OCI-LY3 (cell line): Measurements from ENCODE around the gene KLHL29.

Experiments used
- H2AFZ ChIP-seq: fragments of 200-600, 300-600 bp; shearing (Covaris generic); 2 replicates; pipeline ENCODE4 v1.6.0; 2014; ENCODE audit warnings: antibody characterized with exemption, low read depth, low read length
- H3K27ac ChIP-seq: fragments of 200-600, 300-600 bp; sonication (generic); 2 replicates; pipeline ENCODE4 v1.5.1; 2014; ENCODE audit warnings: mild to moderate bottlenecking, low read length, moderate library complexity, mixed read lengths
- H3K27me3 ChIP-seq: fragments of 200-600, 300-600 bp; sonication (generic); 2 replicates; pipeline ENCODE4 v1.6.1; 2014; ENCODE audit warnings: low read depth, low read length, mixed read lengths
- H3K36me3 ChIP-seq: fragments of 200-600, 300-600 bp; sonication (generic); replicated peaks from 2 replicates; pipeline ENCODE3; 2014; ENCODE audit warnings: low read depth, low read length, mixed read lengths
- H3K4me1 ChIP-seq: fragments of 300-600, 200-600 bp; sonication (generic); 2 replicates; pipeline ENCODE4 v1.6.1; 2014; ENCODE audit warnings: low read length, mixed read lengths
- H3K4me2 ChIP-seq: fragments of 200-600, 300-600 bp; sonication (generic); 2 replicates; pipeline ENCODE4 v1.6.1; 2014; ENCODE audit warnings: low read length, mixed read lengths
- H3K4me3 ChIP-seq: fragments of 300-600, 200-600 bp; sonication (generic); 2 replicates; pipeline ENCODE4 v1.5.1; 2014; ENCODE audit warnings: antibody characterized with exemption, mild to moderate bottlenecking, low read length, moderate library complexity
- H3K79me2 ChIP-seq: fragments of 300-600, 200-600 bp; shearing (Covaris generic); 2 replicates; pipeline ENCODE4 v1.6.1; 2014; ENCODE audit warnings: mild to moderate bottlenecking, low read length, mixed read lengths
- H3K9ac ChIP-seq: fragments of 300-600, 200-600 bp; shearing (Covaris generic); 2 replicates; pipeline ENCODE4 v1.6.0; 2014; ENCODE audit warnings: mild to moderate bottlenecking, low read length, moderate library complexity
- H3K9me3 ChIP-seq: fragments of 200-600, 300-600 bp; shearing (Covaris generic); 2 replicates; pipeline ENCODE4 v1.6.1; 2014; ENCODE audit warnings: low read length, mixed read lengths; ENCODE audit not compliant: insufficient read depth
- H4K20me1 ChIP-seq: fragments of 200-600, 300-600 bp; sonication (generic); 2 replicates; pipeline ENCODE4 v1.6.1; 2016; ENCODE audit warnings: low read length, mixed read lengths; ENCODE audit not compliant: insufficient read depth
- EZH2phosphoT487 ChIP-seq: fragments of 200-600 bp; shearing (Covaris generic); IDR thresholded peaks from 2 replicates; pipeline ENCODE4 v1.6.1; 2018; ENCODE audit warnings: antibody characterized with exemption, mixed run types, low read depth
- TF ChIP-seq, protein P1 (sequence below): fragments of 200-600, 300-600 bp; sonication (generic); IDR thresholded peaks from 2 replicates; pipeline ENCODE4 v1.5.1; 2014; ENCODE audit warnings: antibody characterized with exemption, low read length, low read depth

KLHL29 gene

DNA sequence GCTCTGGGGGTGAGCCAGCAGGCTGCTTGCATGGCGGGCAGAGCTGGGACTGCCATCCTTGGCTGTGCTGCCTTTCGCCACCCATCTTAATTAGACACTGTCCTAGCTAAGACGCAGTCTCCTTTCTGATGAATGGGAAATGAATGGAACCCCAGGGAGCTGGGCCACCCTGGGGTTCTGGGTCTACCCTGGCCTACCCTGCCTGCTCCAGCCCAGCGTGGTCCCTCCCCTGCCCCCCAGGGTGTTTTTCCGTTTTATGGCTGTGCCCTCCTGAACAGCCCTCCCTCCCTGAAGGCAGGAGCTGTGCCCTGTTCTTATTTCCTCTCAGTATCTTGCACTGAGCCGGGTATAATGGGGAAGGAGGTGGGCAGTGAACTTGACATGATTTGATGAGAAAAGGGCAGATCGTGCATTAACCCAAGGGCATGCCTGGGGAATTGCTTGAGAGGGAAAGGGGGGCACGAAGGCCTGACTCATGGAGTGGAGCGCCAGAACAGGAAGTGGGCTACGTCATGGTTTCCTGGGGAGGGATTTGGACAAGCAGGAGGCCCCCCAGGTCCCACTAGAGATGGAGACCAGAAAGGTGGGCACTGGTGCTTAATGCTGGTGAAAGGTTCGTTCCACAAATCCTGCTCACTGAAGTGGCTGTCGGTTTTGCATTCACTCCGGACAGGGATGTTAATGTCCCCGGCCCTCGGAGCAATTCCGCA is 165.0 kb downstream of the KLHL29 start:
- H3K27me3 ChIP-seq: no peaks in the 10 kb centered on the region
- no peaks in the 10 kb centered on the region for H3K36me3 ChIP-seq
- no peak overlapping the region for H2AFZ ChIP-seq
- no peaks in the 10 kb centered on the region for H3K4me1 ChIP-seq
- no peaks in the 10 kb centered on the region for H4K20me1 ChIP-seq
- H3K9me3 ChIP-seq: no peaks in the 10 kb centered on the region
- no peak overlapping the region for H3K9ac ChIP-seq
- no peak for TF ChIP-seq EZH2phosphoT487
- TF ChIP-seq, protein P1, sequence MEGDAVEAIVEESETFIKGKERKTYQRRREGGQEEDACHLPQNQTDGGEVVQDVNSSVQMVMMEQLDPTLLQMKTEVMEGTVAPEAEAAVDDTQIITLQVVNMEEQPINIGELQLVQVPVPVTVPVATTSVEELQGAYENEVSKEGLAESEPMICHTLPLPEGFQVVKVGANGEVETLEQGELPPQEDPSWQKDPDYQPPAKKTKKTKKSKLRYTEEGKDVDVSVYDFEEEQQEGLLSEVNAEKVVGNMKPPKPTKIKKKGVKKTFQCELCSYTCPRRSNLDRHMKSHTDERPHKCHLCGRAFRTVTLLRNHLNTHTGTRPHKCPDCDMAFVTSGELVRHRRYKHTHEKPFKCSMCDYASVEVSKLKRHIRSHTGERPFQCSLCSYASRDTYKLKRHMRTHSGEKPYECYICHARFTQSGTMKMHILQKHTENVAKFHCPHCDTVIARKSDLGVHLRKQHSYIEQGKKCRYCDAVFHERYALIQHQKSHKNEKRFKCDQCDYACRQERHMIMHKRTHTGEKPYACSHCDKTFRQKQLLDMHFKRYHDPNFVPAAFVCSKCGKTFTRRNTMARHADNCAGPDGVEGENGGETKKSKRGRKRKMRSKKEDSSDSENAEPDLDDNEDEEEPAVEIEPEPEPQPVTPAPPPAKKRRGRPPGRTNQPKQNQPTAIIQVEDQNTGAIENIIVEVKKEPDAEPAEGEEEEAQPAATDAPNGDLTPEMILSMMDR: no peak
- H3K4me2 ChIP-seq: no peak overlapping the region
- H3K4me3 ChIP-seq: no peak overlapping the region
- H3K27ac ChIP-seq: no peak overlapping the region
- no peaks in the 10 kb centered on the region for H3K79me2 ChIP-seq

DNA sequence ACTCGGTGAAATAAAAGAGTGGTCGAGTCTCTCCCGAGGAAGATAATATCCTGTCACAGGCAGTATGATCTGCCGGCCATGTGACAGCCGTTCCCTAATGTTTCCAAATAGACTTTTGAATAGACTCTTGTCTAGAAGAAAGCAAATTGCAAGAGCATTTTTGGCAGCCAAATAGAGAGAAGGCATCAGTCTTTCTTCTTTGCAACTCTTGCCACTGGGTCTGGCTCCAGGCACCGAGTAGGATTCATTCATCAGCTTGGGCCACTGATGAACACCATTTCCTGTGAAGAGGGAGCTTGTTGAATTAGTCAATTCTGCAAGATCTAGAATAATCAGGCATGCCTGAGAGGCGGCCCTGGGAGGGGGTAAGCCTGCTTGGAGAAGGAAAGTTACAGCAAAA is 165.6 kb downstream of the KLHL29 start:
- no peak overlapping the region for H3K9ac ChIP-seq
- TF ChIP-seq, protein P1: no peak
- no peak for TF ChIP-seq EZH2phosphoT487
- no peaks in the 10 kb centered on the region for H3K27me3 ChIP-seq
- H4K20me1 ChIP-seq: no peaks in the 10 kb centered on the region
- no peak overlapping the region for H2AFZ ChIP-seq
- H3K4me2 ChIP-seq: no peak overlapping the region
- no peaks in the 10 kb centered on the region for H3K79me2 ChIP-seq
- H3K27ac ChIP-seq: no peak overlapping the region
- no peak overlapping the region for H3K4me3 ChIP-seq
- H3K9me3 ChIP-seq: no peaks in the 10 kb centered on the region
- no peaks in the 10 kb centered on the region for H3K4me1 ChIP-seq
- no peaks in the 10 kb centered on the region for H3K36me3 ChIP-seq

DNA sequence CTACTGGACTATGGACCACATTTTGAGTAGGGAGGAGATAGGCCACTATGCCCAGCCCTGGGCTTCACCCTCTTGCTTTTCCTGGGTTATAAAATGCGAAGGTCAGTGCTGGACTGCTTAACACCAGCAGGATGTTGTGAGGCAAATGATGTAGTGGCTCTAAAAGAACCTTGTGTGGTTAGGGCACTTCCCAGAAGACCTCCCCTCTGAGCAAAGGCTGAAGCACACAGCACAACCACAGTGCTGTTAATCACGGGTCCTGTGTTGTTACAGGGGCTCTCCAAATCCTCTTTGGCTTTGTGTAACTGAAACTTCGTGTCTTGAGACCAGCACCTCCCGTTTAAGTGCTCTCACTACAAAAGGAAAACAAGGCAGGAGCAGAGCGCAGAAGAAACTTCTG is 166.9 kb downstream of the KLHL29 start:
- Histone ChIP-seq H4K20me1 (no peaks in the 10 kb centered on the region), H3K4me3 (no peak overlapping the region), H3K27me3 (no peaks in the 10 kb centered on the region), H3K9ac (no peak overlapping the region), H3K36me3 (no peaks in the 10 kb centered on the region), H3K27ac (no peak overlapping the region), H3K9me3 (no peaks in the 10 kb centered on the region), H3K79me2 (no peaks in the 10 kb centered on the region), H3K4me2 (no peak overlapping the region), H3K4me1 (no peaks in the 10 kb centered on the region), H2AFZ (no peak overlapping the region)
- TF ChIP-seq, protein P1: no peak
- TF ChIP-seq EZH2phosphoT487: no peak

DNA sequence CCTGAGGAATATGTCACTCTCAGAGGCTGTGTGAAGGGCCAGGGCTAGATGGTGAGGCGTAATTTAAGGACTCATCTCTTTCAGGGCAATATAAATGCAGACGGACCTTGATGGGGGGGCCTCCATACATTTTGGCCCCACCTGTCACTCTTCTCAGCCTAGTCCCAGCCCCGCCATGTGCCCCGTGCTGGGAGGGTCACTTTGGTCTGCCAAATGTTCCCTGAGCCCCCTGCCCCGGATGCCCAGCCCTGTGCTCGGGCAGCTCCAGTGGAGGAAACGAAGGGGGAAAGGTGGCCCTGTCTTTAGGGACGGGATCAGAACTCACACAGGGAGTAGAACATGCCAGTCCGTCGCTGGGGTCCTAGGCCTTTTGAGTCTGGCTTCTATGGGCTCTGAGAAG is 168.6 kb downstream of the KLHL29 start:
- H3K9me3 ChIP-seq: no peaks in the 10 kb centered on the region
- no peak overlapping the region for H2AFZ ChIP-seq
- H4K20me1 ChIP-seq: no peaks in the 10 kb centered on the region
- no peaks in the 10 kb centered on the region for H3K79me2 ChIP-seq
- no peak overlapping the region for H3K4me3 ChIP-seq
- no peaks in the 10 kb centered on the region for H3K4me1 ChIP-seq
- H3K4me2 ChIP-seq: no peak overlapping the region
- no peaks in the 10 kb centered on the region for H3K36me3 ChIP-seq
- no peak for TF ChIP-seq EZH2phosphoT487
- TF ChIP-seq, protein P1: no peak
- H3K27ac ChIP-seq: no peak overlapping the region
- no peaks in the 10 kb centered on the region for H3K27me3 ChIP-seq
- H3K9ac ChIP-seq: no peak overlapping the region
